ENCODE data around the gene PLS3. TPM values are rescaled to one million over a fixed set of nuclear protein-coding genes. Genes with fewer than 3 reads are reported as not detected.

Gene PLS3
- total RNA-seq, 1 experiment from 2014 or later = 169 TPM

DNA sequence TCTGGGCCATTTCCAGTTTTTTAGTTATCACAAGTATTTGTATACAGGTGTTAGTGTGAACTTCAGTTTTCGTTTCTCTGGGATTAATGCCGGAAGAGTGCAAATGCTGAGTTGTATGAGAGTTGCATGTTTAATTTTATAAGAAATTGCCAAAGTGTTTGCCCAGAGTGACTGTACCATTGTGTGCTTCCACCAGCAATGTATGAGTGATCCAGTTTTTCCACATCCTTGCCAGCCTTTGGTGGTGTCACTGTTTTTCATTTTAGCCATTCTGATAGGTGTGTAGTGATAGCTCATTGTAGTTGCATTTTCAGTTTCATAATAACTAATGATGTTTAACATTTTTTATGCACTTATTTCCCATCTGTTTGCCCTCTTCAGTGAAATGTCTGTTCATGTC lies 18.4 kb downstream of the PLS3 start:
- peaks cover 20% of the 10 kb centered on the region for H3K36me3 Mint-ChIP-seq (ENCODE audit: insufficient read depth, unreplicated experiment)
- H3K9me3 Mint-ChIP-seq (ENCODE audit: low read depth, unreplicated experiment) = no peaks in the 10 kb centered on the region
- peaks cover 37% of the 10 kb centered on the region for H3K4me1 Mint-ChIP-seq (ENCODE audit: low read depth, unreplicated experiment)
- no peak overlapping the region for H3K4me3 Mint-ChIP-seq (ENCODE audit: low read depth, unreplicated experiment)
- intact Hi-C loops (cut with micrococcal nuclease; ENCODE audit: unreplicated experiment) = no loop called here
- TF ChIP-seq CTCF (IDR thresholded peaks at IDR 0.05; ENCODE audit: unreplicated experiment) = no peak
- H3K27ac Mint-ChIP-seq (ENCODE audit: unreplicated experiment) = no peak overlapping the region
- H3K27me3 Mint-ChIP-seq (ENCODE audit: unreplicated experiment) = no peaks in the 10 kb centered on the region
- no TSS peak for BruUV-seq (replicated peaks)
- CTCF ChIA-PET = no interaction called here
- DNase-seq = no peak

- H3K4me3 Mint-ChIP-seq (ENCODE audit: low read depth, unreplicated experiment) = no peak overlapping the region
- peaks cover 41% of the 10 kb centered on the region for H3K4me1 Mint-ChIP-seq (ENCODE audit: low read depth, unreplicated experiment)
- CTCF ChIA-PET = no interaction called here
- H3K27me3 Mint-ChIP-seq (ENCODE audit: unreplicated experiment) = no peaks in the 10 kb centered on the region
- TF ChIP-seq CTCF (IDR thresholded peaks at IDR 0.05; ENCODE audit: unreplicated experiment) = no peak
- no peaks in the 10 kb centered on the region for H3K9me3 Mint-ChIP-seq (ENCODE audit: low read depth, unreplicated experiment)
- DNase-seq = no peak
- no TSS peak for BruUV-seq (replicated peaks)
- peaks cover 20% of the 10 kb centered on the region for H3K36me3 Mint-ChIP-seq (ENCODE audit: insufficient read depth, unreplicated experiment)
- H3K27ac Mint-ChIP-seq (ENCODE audit: unreplicated experiment) = no peak overlapping the region
- intact Hi-C loops (cut with micrococcal nuclease; ENCODE audit: unreplicated experiment) = loop anchor here (5.0 kb wide), 1 partner anchor 37 kb away; no protein-coding TSS in a partner anchor
Observed at GRCh38 chrX:115579786-115580294, 18.9 kb downstream of the PLS3 start.

DNA sequence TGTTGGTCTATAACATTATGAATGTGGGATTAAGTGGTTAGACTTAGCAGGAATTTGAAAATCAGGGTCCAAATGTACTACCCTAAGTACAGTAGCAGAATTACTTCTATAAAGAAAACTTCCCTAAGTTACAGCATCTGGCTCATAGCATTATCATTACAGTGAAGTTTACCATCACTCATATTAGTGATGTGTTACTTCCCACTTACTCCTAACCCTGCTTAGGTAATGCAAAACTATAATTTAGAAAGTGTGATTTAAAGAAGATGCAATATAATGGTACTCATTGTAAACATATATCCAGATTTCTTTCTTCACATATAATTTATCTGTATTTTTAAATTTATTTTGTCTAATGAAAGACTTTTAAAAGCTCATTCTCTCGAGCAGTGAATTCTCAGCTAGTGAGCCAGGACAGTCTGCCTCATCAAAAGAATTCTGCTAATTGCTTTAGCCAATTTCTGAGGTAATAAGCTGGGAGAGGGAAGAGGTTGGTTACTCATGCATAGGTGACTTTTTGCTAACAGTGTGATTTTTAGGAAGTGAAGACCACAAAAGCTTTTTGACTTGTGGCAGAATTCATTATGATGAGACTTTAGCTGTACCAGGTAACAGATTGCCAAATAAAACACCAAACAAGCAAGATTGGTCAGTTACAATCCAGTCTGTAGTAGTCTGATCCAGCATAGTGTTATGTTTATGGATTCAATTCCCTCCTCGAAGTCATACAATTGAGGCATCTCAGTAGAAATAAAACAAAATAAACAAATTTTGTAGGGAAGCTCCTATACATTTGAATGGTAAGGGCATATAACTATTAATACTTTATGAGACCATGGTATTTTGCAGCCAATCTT lies 21.0 kb downstream of the PLS3 start:
- intact Hi-C loops (cut with micrococcal nuclease; ENCODE audit: unreplicated experiment) = loop anchor here (1.0 to 5.0 kb wide), 2 partner anchors 13 to 35 kb away; no protein-coding TSS in a partner anchor
- peaks cover 15% of the 10 kb centered on the region for H3K36me3 Mint-ChIP-seq (ENCODE audit: insufficient read depth, unreplicated experiment)
- H3K27ac Mint-ChIP-seq (ENCODE audit: unreplicated experiment) = peak overlapping the region; percentile 51
- no peaks in the 10 kb centered on the region for H3K9me3 Mint-ChIP-seq (ENCODE audit: low read depth, unreplicated experiment)
- H3K4me1 Mint-ChIP-seq (ENCODE audit: low read depth, unreplicated experiment) = peaks cover 41% of the 10 kb centered on the region
- no peak for DNase-seq
- H3K27me3 Mint-ChIP-seq (ENCODE audit: unreplicated experiment) = no peaks in the 10 kb centered on the region
- no TSS peak for BruUV-seq (replicated peaks)
- H3K4me3 Mint-ChIP-seq (ENCODE audit: low read depth, unreplicated experiment) = peak overlapping the region; percentile 59
- CTCF ChIA-PET = interaction anchor here (1.0 to 1.3 kb wide), 2 partner anchors 9 to 17 kb away, joined by 3 to 4 read pairs; no protein-coding TSS in a partner anchor
- no peak for TF ChIP-seq CTCF (IDR thresholded peaks at IDR 0.05; ENCODE audit: unreplicated experiment)

- H3K27ac Mint-ChIP-seq (ENCODE audit: unreplicated experiment) = peak overlapping the region; percentile 51
- H3K9me3 Mint-ChIP-seq (ENCODE audit: low read depth, unreplicated experiment) = no peaks in the 10 kb centered on the region
- CTCF ChIA-PET = interaction anchor here (1.0 to 1.3 kb wide), 2 partner anchors 8 to 18 kb away, joined by 3 to 4 read pairs; no protein-coding TSS in a partner anchor
- DNase-seq = no peak
- peaks cover 41% of the 10 kb centered on the region for H3K4me1 Mint-ChIP-seq (ENCODE audit: low read depth, unreplicated experiment)
- H3K36me3 Mint-ChIP-seq (ENCODE audit: insufficient read depth, unreplicated experiment) = peaks cover 12% of the 10 kb centered on the region
- H3K27me3 Mint-ChIP-seq (ENCODE audit: unreplicated experiment) = no peaks in the 10 kb centered on the region
- no peak for TF ChIP-seq CTCF (IDR thresholded peaks at IDR 0.05; ENCODE audit: unreplicated experiment)
- intact Hi-C loops (cut with micrococcal nuclease; ENCODE audit: unreplicated experiment) = loop anchor here (1.0 to 5.0 kb wide), 2 partner anchors 12 to 34 kb away; no protein-coding TSS in a partner anchor
- H3K4me3 Mint-ChIP-seq (ENCODE audit: low read depth, unreplicated experiment) = peak overlapping the region; percentile 59
- BruUV-seq (replicated peaks) = no TSS peak
Observed at GRCh38 chrX:115582616-115583495, 21.9 kb downstream of the PLS3 start.
